ENCODE data around the gene GHR.

- no peak for TF ChIP-seq CTCF (conservative IDR thresholded peaks at IDR 0.05; ENCODE audit: low read depth, low read length)
- no peak for TF ChIP-seq EZH2 (IDR thresholded peaks at IDR 0.05; ENCODE audit: low read length, unreplicated experiment)
These were observed 188.2 kb downstream of the GHR start for GRCh38 chr5:42611437-42611836.

All from PC-3 (cell line).